ENCODE results near the gene TNNT3.

GRCh38 chr11:1888347-1888753 lies 31.2 kb upstream of the TNNT3 start:
- TF ChIP-seq CTCF (conservative IDR thresholded peaks at IDR 0.05; ENCODE audit: low read depth, low read length) (no peak), EZH2 (IDR thresholded peaks at IDR 0.05; ENCODE audit: borderline replicate concordance, low read depth, low read length, poor library complexity, severe bottlenecking) (no peak)

All from A673 (cell line).